IPS-18c (cell line): Measurements from ENCODE around the gene GORAB.

Experiments
- H3K4me3 ChIP-seq: 2 replicates; pipeline ENCODE4 v1.7.0; 2013; ENCODE audit warnings: low read depth, mild to moderate bottlenecking, low read length, moderate library complexity; ENCODE audit not compliant: insufficient read depth
- H3K9me3 ChIP-seq: one replicate; pipeline ENCODE4 v1.6.1; 2013; ENCODE audit warnings: mild to moderate bottlenecking, low read length, moderate library complexity; ENCODE audit not compliant: control insufficient read depth, insufficient read depth

The GORAB gene

DNA sequence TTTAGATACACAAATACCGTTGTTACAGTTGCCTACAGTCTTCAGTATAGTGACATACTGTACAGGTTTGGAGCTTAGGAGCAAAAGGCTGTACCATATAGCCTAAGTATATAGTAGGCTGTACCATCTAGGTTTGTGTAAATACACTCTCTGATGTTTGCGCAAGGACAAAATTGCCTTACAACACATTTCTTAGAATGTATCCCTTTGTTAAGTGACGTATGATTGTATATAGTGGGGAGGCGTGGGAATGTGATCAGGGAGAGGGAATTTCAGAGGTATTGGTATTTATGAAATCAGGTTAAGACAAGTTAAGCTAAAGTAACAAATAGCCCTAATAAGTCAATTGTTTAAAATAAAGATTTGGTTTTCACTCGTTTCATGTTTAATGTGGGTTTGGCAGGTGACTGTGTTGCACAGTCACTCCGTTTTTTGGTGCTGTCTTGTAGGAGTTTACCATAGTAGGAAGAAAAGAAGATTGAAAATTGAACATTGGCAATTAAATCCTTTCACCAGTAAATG lies 2.7 kb downstream of the GORAB start:
- no peak overlapping the region for H3K4me3 ChIP-seq

GRCh38 chr1:170535418-170535817 lies 3.5 kb downstream of the GORAB start:
- Histone ChIP-seq H3K4me3 (no peak overlapping the region), H3K9me3 (no peaks in the 10 kb centered on the region)

More for the DNA sequence above, 2.7 kb downstream of the GORAB start:
- no peaks in the 10 kb centered on the region for H3K9me3 ChIP-seq

- Histone ChIP-seq H3K9me3 (no peaks in the 10 kb centered on the region), H3K4me3 (no peak overlapping the region)
These were observed 5.1 kb downstream of the GORAB start for GRCh38 chr1:170536924-170537551.

GRCh38 chr1:170537798-170538503 lies 6.0 kb downstream of the GORAB start:
- Histone ChIP-seq H3K9me3 (no peaks in the 10 kb centered on the region), H3K4me3 (no peak overlapping the region)

DNA sequence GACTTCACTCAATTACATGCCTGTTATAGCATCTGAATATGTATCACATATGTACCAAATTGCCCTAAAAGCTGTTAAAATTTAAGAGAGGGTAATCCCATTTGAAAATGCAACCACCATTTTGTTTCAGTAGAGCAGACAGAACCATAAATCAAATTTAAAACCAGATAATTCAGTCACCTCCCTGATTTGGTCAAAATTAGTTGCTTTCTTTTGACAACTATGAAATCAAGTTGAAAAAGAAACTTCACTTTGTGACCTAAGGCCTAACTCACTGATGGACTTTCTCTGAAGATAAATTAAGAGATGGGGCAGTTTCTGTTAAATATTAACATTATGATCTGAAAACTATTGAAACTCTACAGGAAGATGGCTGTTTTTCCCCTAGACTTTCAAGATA lies 6.7 kb downstream of the GORAB start:
- Histone ChIP-seq H3K9me3 (no peaks in the 10 kb centered on the region), H3K4me3 (no peak overlapping the region)

- Histone ChIP-seq H3K4me3 (no peak overlapping the region), H3K9me3 (no peaks in the 10 kb centered on the region)
These were observed 7.2 kb downstream of the GORAB start for GRCh38 chr1:170539154-170539553.

DNA sequence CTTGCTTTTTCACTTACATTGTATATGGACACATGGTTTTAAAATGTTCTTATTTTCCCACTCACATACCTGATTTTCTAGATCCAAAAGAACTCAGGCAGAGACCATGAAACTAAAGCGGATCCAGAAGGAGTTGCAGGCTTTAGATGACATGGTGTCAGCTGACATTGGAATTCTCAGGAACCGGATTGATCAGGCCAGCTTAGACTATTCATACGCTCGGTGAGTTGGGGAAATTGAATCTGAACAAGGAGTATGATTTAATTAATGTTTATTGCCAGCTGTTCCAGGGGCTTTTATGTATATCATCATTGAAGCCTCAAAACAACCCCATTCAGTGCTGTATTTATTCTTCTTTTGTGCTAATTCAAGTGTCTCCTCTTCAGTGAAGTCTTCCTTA lies 12.7 kb downstream of the GORAB start:
- H3K9me3 ChIP-seq: no peaks in the 10 kb centered on the region

DNA sequence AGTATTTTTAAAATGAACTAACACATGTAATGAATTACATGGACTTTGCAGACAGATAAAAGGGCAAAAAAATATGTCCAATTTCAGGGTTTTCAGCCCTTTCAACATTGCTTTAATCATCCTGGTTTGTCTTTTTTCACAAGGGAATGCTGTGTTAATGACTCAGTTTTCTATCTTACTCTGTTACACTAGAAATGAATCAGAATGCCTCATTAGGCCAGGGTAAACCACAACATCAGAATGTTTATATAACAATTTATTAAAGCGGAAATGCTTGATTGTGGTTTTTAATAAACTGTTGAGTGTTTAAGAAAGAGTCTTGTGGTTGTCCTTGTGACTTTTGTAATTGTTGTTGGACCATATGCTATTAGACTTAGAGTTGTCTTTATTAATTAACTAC lies 13.5 kb downstream of the GORAB start:
- Histone ChIP-seq H3K4me3 (no peak overlapping the region), H3K9me3 (no peaks in the 10 kb centered on the region)

More for the DNA sequence above, 12.7 kb downstream of the GORAB start:
- H3K4me3 ChIP-seq: no peak overlapping the region

DNA sequence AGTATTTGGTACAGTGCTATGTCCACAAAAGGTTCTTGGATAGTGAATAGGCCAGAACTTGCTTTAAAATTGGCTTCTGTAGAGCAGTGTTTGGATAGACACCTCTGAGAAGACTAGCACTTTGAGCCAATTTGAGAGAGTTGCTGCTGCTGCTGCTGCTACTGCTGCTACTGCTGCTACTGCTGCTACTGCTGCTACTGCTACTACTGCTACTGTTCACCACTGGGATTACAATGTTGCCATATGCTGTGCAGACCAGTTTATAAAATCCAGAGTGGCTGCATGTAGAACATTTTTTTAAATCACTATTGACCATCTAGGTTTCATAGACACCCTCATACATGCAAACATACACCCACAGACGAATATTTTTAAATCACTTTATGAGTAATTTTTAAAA lies 15.3 kb downstream of the GORAB start:
- no peaks in the 10 kb centered on the region for H3K9me3 ChIP-seq

GRCh38 chr1:170548497-170548896 lies 16.5 kb downstream of the GORAB start:
- Histone ChIP-seq H3K4me3 (no peak overlapping the region), H3K9me3 (no peaks in the 10 kb centered on the region)

More for the DNA sequence above, 15.3 kb downstream of the GORAB start:
- H3K4me3 ChIP-seq: no peak overlapping the region

- no peaks in the 10 kb centered on the region for H3K9me3 ChIP-seq
- no peak overlapping the region for H3K4me3 ChIP-seq
These were observed 23.4 kb downstream of the GORAB start for GRCh38 chr1:170555370-170555769.

GRCh38 chr1:170556917-170557316 lies 25.0 kb downstream of the GORAB start:
- H3K4me3 ChIP-seq: no peak overlapping the region
- H3K9me3 ChIP-seq: no peaks in the 10 kb centered on the region

- Histone ChIP-seq H3K4me3 (no peak overlapping the region), H3K9me3 (no peaks in the 10 kb centered on the region)
These were observed 26.8 kb downstream of the GORAB start for GRCh38 chr1:170558731-170559130.

- no peaks in the 10 kb centered on the region for H3K9me3 ChIP-seq
- H3K4me3 ChIP-seq: no peak overlapping the region
These were observed 27.2 kb downstream of the GORAB start for GRCh38 chr1:170559166-170559565.

DNA sequence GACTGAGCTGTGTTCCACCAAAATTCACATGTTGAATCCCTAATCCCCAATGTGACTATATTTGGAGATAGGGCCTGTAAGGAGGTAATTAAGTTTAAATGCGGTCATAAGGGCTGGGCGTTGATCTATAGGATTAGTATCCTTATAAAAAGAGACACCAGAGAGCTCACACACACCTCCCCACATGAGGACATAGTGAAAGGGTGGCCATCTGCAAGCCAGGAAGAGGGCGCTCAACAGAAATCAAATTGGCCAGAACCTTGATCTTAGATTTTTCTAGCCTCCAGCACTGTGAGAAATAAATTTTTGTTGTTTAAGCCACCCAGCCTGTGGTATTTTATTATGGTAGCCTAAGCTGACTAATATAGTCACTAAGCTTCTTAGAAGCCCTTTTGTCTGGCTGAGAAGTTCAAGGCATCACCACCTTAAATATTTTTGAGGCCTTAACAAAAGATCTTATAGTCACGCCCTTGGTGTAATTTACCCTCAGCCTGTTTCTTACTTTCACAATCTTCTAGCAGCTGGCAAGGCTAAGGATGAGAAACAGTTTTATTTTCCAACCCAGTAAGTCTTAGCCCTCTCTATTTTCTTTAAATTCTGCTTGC lies 28.8 kb downstream of the GORAB start:
- Histone ChIP-seq H3K4me3 (no peak overlapping the region), H3K9me3 (no peaks in the 10 kb centered on the region)

GRCh38 chr1:170562646-170563338 lies 30.8 kb downstream of the GORAB start:
- Histone ChIP-seq H3K4me3 (no peak overlapping the region), H3K9me3 (no peaks in the 10 kb centered on the region)

GRCh38 chr1:170567214-170567613 lies 35.2 kb downstream of the GORAB start:
- Histone ChIP-seq H3K9me3 (no peaks in the 10 kb centered on the region), H3K4me3 (no peak overlapping the region)

- no peaks in the 10 kb centered on the region for H3K9me3 ChIP-seq
- H3K4me3 ChIP-seq: no peak overlapping the region
These were observed 36.2 kb downstream of the GORAB start for GRCh38 chr1:170568197-170568596.
